Activated CD8-positive, alpha-beta memory T cell treated with anti-CD3 and anti-CD28 coated beads, Interleukin-2, amount 50 U/mL, for 24 hours (primary cell): Measurements from ENCODE around the gene ZEB2.

Experiments
- DNase-seq: peaks from one replicate; pipeline ENCODE4 v3.0.0-alpha.2; 2020; ENCODE audit errors: extremely low read depth

ZEB2 gene

DNA sequence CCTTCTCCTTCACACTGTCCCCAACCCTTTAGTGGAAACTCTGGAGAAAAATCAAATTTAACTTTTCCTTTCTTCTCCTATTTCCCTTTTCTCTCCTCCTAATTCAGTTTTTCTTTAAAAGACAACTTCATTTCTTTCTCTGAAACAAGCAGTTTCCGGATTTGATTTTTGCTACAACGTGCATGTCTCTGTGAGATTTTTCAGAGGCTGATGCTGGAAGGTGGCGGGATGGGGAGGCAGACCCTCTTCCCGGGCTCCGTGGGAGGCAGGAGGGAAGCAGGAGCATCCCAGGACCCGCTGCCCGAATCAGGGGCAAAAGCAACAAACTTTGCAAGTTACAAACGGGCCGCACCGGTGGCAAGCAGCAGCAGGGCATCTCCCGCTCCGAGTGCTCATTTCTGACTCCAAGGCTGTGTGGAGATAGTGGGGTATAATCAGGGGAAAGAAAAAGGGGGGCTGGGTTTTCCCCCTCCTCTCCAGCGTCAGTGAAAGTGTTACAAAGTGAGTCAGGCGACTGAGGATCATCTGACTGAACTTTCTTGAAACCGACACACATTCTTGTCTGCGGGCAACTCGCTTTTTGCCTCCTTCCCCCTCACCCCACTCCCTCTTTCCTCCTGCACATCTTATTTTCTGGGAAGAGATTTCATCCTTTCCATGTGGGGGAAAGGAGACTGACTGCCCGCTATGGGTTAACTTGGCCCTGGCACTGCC is 6.4 kb downstream of the ZEB2 start:
- DNase-seq: no peak

DNA sequence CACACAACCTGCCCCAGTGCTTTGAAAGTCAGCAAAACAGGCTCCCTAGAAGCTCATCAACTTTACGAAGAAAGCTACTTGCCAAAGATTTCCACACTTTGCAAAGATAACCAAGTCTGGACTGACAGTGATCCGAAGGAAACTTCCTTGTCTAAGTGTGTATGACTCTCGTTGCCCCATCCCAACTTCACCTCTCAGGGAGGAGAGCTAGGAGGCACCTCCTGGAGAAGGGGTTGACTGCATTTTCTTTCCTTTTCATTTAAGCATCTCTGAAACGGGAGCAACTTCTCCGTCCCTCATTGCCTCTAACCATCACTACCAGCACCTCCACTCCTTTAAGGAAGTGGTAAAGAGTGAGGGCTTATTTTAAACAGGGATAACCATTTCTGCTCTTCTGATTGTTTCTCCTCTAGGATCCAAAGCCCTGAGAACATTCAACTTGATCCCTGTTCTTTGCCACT is 7.0 kb downstream of the ZEB2 start:
- DNase-seq: no peak

DNA sequence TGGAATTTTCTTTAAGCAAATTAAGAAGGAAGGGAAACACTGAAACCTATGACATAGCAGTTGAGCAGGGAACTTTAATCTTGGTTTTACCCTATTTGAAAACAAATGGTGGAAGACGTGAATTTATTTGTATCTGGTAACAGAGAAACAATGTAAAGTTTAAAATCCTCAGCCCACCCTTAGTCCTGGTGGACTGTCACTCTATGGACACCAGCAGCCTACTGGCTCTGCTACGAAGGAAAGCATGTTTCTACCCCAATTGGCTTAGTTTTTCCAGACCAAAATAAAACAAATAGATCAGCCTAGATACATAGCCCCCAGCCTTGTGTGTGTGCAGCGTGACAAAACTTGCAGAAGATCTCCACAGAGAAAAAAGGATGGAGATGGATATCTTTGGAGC is 7.4 kb downstream of the ZEB2 start:
- DNase-seq: no peak

DNA sequence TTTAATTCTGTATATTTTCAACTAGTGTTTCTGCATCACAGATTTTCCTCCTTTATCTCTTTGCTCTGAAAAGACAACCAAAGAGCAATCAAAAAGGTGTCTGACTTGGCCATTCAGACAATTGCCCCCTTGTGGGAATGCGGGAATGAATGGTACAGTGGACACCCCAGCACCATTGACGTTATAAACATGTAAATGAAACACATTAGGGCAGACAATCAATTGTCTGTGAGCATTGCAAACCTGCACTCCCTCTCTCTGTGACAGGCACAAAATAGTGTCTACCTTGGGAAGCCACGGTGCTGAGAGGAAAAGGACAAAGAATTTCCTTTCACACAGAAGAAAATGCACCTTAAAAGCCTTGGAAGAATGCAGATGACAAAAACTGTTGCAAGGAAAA is 8.0 kb downstream of the ZEB2 start:
- no peak for DNase-seq

DNA sequence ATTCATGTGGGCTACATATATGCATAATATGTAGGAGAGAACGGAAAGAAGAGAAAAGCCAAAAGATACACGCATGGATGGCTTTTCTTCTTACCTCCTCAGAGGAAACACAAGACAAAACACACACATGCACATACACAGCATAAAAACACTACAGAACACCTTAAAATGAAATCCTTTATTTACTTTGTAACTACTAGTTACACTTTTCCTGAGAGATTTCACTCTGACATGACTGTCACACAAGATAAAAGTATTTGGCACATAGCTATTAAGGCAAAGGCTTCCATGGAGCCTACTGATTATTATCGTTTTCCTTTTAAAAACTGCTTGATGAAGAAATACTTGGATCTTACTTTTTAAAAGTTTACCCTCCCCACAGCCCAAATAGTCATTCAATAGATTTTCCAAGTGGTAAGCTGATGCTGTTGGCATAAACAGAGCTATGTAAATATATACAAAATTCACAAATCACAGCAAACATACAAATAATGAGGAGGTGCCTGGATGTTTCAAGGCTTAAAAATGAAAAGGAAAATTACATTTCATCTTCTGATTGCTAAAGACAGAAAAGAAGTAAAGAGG is 8.6 kb downstream of the ZEB2 start:
- no peak for DNase-seq

DNA sequence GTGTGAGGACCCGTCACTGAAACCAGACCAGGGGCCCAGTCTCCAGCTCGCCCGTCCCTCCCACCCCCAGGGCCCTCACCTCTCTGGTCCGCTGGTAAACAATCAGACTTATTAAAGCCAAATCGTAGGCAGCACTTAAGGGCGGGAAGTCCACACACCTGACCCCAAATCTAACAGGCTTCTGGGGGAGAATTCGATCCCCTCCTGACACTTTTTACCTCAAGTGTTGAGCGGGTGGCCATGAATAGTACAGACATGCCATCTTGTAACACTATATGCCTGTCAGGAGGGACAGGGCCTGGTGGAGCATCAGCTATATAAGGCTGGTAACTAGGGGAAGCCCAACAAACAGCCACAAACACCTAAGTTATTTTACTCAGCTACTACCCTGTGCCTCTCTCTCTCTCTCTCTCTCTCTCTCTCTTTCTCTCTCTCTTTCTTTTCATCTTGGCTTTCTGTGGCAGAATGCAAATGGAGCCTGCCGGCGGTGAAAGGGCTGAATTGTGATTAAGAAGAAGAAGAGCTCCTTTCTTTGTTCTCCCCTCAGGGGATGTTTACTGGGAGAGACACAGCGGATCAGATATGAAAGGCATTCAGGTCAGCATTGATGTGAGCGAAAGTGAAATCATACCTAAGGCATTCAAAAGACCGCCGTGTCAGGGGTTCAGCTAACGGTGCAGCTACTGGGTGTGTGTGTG is 9.5 kb downstream of the ZEB2 start:
- no peak for DNase-seq

DNA sequence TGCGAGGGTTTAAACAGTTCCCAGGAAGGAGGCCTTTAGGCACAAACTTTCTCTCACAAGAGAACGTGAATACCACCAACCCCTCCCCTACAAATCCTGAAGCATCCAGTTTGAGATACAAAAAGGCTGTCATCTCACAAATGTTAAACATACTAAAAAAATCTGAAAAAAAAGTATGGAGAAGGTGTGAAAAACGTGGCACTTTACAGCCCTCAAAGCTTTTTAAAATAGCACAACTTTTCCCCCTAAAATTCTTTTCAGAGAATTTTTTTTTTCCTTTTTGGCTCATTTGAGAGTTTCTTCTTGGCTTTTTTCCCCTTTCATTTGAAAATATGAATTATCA is 10.1 kb downstream of the ZEB2 start:
- no peak for DNase-seq

DNA sequence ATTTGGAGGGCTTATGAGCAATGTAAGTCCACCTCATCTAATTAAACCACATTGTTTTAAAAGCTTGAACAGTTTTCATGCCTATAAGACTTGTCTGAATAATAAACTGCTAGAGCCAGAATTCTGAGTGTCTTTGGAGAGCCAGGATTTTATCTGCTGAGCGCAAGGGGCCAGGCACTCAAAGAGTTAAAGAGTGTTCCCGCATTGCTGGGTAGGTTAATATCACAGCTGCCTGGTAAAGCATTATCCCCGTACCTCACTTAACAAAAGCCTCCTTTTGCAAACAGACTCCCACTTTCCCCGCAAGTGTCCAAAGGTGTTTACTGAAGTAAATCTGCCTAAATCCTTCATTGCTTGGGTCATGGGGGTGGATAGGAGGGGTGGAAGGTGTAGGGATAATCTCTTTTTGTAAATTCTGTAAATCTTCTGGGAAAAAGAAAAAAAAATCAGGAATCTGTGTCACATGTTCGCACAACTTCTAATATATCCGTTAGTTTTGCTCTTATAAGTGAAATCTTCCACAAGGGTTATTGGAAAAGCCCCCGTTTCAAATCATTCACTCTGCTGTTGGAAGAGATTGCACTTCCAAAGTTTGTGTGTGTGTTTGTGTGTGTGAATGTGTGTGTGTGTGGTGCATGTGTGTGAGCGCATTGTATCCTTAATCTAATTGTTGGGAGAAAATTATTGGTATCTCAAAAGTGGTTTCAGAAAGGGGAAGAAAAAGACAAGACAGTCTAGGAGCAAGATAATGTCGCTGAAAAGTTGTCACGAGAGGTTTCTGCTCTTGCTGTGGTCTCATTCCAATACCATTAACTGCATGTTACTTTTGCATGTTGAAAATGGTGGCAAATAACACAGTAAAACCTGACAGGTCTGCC is 10.7 kb downstream of the ZEB2 start:
- DNase-seq: no peak

DNA sequence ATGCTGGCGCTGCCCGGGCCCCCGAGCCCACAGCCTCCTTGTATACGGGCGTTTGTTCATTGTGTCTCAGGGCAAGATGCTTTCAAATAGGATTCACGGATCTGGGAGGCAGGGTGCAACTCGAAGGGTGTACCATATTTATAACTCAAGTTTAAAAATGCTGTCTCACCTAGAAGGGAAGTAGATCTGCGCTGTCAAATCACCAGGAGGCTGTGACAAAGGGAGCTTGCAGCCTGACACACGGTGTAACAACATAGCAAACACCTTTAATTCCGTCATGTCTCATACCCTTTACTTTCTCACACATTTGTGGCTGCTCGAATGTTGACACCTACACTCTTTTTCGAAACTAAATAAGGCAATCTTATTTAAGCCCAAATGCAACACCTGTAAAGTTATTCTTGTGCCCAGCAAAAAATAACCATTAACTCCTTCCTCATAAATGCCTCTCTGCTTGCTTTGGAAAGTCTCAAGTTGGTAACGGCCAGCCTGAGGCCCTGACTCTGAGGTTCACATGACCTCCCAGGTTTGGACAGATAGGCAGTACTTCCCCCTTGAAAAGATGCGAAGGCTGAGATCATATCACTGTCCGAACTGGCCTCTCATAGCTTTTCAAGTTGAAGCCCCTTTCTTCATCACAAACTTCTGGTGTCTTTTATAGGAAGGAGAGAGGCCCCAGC is 11.6 kb downstream of the ZEB2 start:
- DNase-seq: no peak

DNA sequence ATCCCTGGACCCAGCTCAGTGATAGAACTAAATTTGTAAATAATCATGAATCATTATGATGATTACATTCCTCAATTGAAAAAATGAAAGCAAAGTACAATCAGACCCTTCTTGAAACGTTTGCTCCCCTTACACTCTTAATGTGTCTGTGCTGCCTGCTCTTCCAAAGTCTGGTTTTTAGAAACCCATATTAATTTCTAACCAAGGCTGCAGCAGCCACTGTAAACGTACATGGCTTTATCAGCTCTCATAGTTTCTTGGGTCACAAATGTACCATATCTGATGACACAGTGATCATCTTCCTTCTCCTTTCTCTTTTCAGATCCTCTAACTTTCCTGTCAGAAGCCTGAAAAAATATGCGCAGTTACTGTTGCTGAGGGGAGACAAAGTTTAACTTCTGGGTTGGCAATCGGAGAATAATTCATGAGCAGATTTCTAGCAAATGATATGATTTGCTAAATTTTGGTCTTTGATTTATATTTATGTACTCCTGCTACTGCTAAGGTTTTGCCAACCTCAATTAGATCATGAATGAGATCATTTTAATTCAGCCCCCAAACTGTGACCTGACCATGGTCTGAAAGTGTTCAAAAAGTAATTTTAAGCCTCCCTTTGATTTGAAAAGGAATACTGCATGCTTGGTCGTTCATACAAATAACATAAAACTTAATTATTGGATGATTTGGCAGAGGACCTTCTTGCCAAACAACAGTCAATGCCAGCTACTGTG is 12.3 kb downstream of the ZEB2 start:
- no peak for DNase-seq

DNA sequence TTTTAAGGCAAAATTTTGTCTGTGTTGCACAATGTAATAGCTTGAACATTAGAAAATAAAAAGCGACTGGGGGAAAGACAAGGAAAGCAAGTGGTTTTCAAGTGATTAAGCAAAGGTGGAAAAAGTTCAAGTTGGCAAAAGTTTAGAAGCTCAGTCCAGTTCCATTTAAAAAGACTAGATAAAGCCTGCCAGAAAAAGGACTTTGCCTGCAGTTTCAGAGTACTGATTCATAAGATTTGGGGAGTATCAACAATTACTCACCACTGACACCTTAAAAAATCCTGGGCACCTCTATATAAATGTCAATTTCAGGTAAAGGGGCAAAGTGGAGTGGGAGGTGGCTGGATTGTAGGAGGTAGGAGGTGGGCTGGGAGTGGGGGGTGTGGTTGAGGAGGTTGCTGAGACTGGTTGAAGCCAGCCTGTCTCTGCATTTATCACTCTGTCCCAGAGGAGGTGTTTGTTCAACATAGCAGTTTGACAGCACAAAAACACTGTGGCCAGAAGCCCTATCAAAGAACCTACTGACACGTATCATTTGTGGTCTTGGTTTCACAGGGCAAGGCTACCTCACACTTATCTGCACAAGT is 14.6 kb downstream of the ZEB2 start:
- DNase-seq: no peak

DNA sequence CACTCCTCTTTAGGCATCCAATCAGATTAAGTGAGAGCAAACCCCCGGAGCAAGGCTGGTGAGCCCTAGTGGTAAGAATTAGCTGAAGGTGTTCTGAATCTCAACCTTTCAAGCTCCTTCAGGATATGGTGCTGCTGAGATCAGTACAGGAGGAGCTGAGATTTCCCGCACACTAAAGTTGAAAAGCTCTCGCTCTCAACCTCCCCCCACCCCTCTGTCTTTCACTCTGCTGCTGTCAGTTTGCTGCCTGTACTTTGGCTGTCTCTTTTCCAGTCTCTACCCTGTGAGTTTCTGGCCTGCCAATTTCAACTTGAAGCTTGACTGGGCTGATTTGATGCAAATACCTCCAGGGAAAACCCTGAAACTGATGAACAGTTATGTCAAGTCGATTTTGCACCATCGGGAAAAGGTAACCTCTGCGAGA is 15.7 kb downstream of the ZEB2 start:
- no peak for DNase-seq

DNA sequence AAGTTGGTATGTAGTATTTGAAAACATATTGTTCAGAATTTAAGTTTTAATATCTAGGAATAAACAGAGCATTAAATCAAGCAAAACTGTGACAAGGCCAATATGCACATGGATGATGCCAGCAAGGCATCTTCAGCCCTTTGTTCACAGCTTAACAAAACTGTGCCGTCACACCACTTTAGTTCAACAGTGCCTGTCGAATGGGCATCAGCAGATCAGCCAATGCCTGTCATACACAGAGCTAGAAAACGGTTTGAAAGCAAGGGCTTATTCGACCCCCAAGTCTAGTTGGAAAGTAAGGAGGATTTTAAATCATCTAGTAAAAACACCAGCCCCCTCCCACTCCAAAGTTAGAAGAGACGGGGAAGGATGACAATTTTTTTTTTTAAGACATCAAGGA is 16.7 kb downstream of the ZEB2 start:
- DNase-seq: no peak

DNA sequence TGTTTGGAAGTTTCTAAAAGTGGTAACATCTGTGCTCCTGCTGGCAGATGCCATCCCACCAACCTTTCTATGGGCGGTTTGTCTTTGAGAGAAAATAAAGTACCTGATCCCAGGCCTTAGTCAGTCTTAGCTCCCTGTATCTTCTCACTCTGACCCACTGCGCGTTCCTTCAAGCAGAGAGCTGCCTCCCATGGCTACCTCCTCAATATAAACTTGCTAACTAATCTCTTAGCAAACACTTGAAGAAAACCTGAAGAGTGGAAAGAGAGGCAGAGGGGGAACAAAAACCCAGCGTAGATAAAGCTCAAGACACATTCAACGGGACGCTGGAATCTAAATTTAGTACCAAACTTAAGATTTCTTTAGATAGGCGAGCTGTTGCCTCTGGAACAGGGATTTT is 17.6 kb downstream of the ZEB2 start:
- DNase-seq: no peak

DNA sequence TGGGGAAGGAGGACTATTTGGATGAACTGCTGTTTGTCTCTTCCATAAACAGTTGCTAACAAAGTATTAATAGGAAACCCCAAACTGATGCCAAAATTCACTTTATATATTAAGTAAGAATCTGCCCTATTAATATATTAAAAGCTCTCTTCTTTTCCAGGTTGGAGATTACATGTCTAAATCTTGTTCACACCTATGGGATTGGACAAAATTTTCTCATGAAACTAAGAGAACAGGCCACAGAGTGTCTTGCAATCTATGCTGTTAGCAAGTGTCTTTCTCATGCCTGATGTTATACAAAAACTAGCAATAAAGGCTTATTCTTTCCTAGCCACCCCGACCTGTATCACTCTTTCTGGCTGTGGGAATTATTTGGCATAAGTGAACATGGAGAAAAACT is 18.3 kb downstream of the ZEB2 start:
- DNase-seq: no peak

DNA sequence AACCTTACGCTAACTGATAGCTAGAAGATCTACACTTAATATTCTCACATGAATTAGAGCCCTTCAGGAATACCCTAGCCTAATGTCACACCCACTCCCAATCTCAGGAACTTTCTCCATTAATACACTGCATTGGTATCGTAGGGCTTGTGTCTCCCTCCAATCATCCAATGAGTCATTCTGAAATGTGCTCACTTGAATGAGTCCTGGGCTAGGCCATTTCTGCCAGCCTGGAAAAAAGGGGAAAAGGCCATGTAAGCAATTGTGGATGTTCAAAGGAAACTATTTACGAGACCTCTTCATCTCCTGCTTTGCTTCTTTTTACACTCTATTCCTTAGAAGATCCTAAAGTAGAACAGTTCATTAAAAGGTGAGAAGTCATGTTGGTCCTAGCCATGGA is 18.8 kb downstream of the ZEB2 start:
- DNase-seq: no peak

DNA sequence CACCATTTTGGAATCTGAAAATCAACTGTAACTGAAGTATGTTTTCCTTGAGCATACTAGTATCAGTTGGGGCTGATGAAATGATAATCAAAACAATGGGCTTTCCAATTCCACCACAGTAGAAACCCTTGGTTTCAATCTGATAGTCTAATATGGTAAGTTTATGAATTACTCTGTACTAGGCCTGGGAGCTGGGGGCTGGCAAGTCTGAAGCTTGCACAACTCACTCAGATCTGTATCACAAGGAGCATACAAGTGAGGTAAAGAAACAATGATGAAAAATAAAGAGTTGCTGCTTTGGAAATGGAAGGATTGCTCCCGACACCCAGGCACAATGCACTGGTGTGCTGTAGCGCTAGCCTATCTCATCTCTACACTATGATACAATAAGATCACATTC is 19.4 kb downstream of the ZEB2 start:
- no peak for DNase-seq

DNA sequence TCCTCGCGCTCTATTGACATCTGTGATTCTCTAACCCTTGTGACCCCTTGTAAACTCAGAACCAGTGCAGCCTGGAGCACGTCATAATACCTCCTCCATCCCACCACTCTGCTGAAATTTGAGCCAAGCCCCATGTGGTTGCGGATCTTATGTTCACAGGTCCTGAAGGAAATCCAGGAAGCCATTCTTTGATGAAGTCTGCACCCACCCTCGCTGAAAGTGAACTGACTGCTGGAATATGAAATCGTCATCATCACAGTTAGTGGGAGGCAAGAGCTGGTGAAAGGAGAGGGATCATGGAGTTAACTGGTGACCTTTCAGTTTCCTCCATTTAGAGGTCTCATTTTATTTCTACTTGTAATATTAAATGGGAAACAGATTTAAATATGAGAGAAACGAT is 21.6 kb downstream of the ZEB2 start:
- DNase-seq: no peak

DNA sequence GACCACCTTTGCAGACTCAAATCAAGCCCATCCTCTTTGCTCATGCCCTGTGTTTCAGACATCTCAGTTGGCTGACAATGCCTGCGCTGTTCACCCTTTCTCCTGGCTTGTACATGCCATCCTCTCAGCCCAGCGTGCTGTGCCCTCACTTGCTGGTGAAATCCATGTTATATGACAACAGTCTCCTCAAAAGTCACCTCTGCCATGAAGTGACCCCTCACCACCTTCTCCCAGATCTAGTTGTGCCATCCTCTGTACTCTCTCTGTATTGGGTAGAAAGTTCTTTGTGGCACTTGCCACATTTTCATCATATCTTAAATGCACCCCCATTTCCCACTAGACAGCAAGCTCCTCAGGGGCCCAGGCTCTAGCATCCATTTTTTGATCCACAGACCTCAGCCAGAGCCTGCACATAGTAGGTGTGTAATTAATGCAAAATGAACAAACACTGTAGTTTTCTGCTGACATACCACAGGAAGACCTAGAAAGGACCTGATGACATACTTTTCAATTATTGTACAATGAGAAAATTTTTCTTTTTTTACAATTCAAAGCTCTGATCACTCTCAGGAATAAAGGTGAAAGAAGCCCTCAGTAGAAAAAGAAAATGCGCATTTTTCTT is 22.8 kb downstream of the ZEB2 start:
- no peak for DNase-seq
